Calu3 (cell line): ENCODE results near the gene RPL4. TPM values are rescaled to one million over a fixed set of nuclear protein-coding genes. Genes with fewer than 3 reads are reported as not detected.

ENCODE experiments used
- BruUV-seq: library from RNA; stranded (reverse); fragments of 400-500 nt; replicated peaks from 2 replicates; lab custom pipeline; 2021; lab: Mats Ljungman, UMichigan
- CTCF ChIA-PET: fragments of 300-600 bp; sonication (Branson Sonifier 250); formaldehyde crosslinking; loops from one replicate; lab custom pipeline; 2022; ENCODE audit warnings: antibody characterized with exemption; lab: Charles Lee
- DNase-seq: peaks from one replicate; pipeline ENCODE4 v3.0.0; 2022
- H3K27ac Mint-ChIP-seq: one replicate; pipeline ENCODE4 v1.8.0; 2022; ENCODE audit warnings: mixed read lengths; ENCODE audit not compliant: unreplicated experiment
- H3K27me3 Mint-ChIP-seq: one replicate; pipeline ENCODE4 v1.8.0; 2022; ENCODE audit warnings: mixed read lengths; ENCODE audit not compliant: unreplicated experiment
- H3K36me3 Mint-ChIP-seq: one replicate; pipeline ENCODE4 v1.8.0; 2022; ENCODE audit warnings: mild to moderate bottlenecking, moderate library complexity, mixed read lengths; ENCODE audit not compliant: insufficient read depth, unreplicated experiment
- H3K4me1 Mint-ChIP-seq: one replicate; pipeline ENCODE4 v1.8.0; 2022; ENCODE audit warnings: mild to moderate bottlenecking, low read depth, mixed read lengths; ENCODE audit not compliant: unreplicated experiment
- H3K4me3 Mint-ChIP-seq: one replicate; pipeline ENCODE4 v1.8.0; 2022; ENCODE audit warnings: mild to moderate bottlenecking, low read depth, moderate library complexity, mixed read lengths; ENCODE audit not compliant: unreplicated experiment
- H3K9me3 Mint-ChIP-seq: one replicate; pipeline ENCODE4 v1.8.0; 2022; ENCODE audit warnings: low read depth, mixed read lengths; ENCODE audit not compliant: unreplicated experiment
- intact Hi-C: fragments of 100-400 bp; cut with micrococcal nuclease; formaldehyde crosslinking; loops from one replicate; pipeline ENCODE4 v1.10.0; 2022; ENCODE audit not compliant: unreplicated experiment
- total RNA-seq: library from RNA; stranded (reverse); gene quantifications from 2 replicates; pipeline ENCODE4 v1.2.3, GENCODE V29; 2022
- TF ChIP-seq, protein P1 (sequence below): fragments of 200-600 bp; IDR thresholded peaks from one replicate; pipeline ENCODE4 v1.8.0; 2022; ENCODE audit warnings: antibody characterized with exemption; ENCODE audit not compliant: unreplicated experiment

The RPL4 gene
- total RNA-seq, 1 experiment from 2014 or later = 2,676 TPM

DNA sequence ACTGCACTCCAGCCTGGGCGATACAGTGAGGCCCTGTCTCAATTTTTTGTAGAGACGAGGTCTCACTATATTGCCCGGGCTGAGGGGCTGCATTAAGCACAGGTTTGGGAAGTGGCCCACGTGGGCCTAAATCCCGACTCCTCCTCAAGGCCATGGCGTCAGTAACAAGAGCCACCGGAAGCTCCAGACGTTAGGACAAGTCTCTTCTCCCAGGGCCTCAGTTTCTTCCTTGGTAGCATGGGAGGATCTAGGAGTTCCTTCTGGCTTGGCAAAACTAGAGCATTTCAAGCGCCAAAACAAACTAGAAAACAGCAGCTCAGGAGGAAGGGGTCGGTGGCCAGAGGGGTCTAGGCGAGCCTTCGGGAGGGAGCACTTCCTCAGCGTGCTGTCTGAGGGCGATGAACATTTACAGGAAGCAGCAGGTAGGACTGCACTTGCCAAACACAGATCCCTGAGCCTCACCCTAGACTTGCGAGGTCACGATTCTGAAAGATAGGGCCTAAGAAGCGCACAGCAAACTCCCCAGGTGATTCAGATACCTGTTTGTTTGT, 7.6 kb downstream of the RPL4 start:
- intact Hi-C loops = no loop called here
- H3K27me3 Mint-ChIP-seq = no peaks in the 10 kb centered on the region
- TF ChIP-seq, protein P1, sequence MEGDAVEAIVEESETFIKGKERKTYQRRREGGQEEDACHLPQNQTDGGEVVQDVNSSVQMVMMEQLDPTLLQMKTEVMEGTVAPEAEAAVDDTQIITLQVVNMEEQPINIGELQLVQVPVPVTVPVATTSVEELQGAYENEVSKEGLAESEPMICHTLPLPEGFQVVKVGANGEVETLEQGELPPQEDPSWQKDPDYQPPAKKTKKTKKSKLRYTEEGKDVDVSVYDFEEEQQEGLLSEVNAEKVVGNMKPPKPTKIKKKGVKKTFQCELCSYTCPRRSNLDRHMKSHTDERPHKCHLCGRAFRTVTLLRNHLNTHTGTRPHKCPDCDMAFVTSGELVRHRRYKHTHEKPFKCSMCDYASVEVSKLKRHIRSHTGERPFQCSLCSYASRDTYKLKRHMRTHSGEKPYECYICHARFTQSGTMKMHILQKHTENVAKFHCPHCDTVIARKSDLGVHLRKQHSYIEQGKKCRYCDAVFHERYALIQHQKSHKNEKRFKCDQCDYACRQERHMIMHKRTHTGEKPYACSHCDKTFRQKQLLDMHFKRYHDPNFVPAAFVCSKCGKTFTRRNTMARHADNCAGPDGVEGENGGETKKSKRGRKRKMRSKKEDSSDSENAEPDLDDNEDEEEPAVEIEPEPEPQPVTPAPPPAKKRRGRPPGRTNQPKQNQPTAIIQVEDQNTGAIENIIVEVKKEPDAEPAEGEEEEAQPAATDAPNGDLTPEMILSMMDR = no peak
- H3K4me3 Mint-ChIP-seq = peak overlapping the region; percentile 91
- H3K9me3 Mint-ChIP-seq = no peaks in the 10 kb centered on the region
- CTCF ChIA-PET = interaction anchor here (0.5 to 2.5 kb wide), 8 partner anchors 9 to 202 kb away, joined by 3 to 21 read pairs (median 4); partner anchors contain the start of gene MAP2K1
- no peak for DNase-seq
- BruUV-seq = no TSS peak
- peaks cover 34% of the 10 kb centered on the region for H3K4me1 Mint-ChIP-seq
- peaks cover 83% of the 10 kb centered on the region for H3K36me3 Mint-ChIP-seq
- H3K27ac Mint-ChIP-seq = peak overlapping the region; percentile 93

DNA sequence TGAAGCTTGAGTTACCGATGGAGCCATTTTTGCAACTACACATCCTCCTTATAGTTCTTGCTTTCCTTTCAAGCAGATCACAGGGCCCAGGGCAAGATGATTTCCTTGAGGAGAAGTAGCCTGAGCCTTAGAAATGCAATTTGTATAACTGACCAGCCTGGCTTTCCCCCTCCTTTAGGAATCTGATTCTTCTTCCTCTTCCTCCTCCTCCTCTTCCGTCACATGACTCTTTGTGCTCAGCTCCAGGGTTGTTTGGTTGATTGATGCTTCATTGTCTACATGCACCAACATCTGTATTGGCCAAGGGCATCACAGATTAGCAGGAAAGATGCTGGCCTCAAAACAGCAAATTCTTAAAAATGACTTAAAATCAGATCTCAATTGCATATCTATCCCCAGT, 10.4 kb downstream of the RPL4 start:
- Mint-ChIP-seq H3K4me3 (no peak overlapping the region), H3K27ac (peak overlapping the region; percentile 0), H3K27me3 (no peaks in the 10 kb centered on the region), H3K36me3 (peaks cover 65% of the 10 kb centered on the region), H3K9me3 (no peaks in the 10 kb centered on the region), H3K4me1 (peaks cover 32% of the 10 kb centered on the region)
- no TSS peak for BruUV-seq
- TF ChIP-seq, protein P1 = no peak
- intact Hi-C loops = no loop called here
- CTCF ChIA-PET = no interaction called here
- DNase-seq = no peak

DNA sequence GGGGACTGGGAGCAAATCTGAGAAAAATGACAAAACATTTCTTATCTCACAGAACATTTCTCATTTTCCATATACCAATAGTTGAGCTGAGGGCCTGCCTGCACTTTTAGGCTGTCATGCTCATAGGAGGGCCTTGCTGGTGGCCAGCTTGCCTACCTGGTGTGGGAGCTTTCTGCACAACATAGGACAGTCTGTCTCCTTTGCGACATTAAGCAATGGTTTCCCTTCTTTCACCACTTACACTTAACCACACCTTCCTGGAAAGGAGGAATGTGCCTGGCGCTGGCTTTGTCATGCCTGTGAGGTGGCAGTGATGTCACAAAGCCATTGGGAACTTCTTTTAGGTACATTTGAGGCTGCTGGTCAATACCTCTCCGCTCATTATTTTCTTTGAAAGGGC, 12.8 kb downstream of the RPL4 start:
- no peak overlapping the region for H3K4me3 Mint-ChIP-seq
- intact Hi-C loops = no loop called here
- CTCF ChIA-PET = interaction anchor here (0.6 to 0.7 kb wide), 3 partner anchors 43 to 507 kb away, joined by 3 to 4 read pairs (median 3); partner anchors contain the start of gene MAP2K1
- no peak overlapping the region for H3K27ac Mint-ChIP-seq
- H3K9me3 Mint-ChIP-seq = no peaks in the 10 kb centered on the region
- BruUV-seq = no TSS peak
- DNase-seq = no peak
- no peaks in the 10 kb centered on the region for H3K27me3 Mint-ChIP-seq
- H3K36me3 Mint-ChIP-seq = peaks cover 52% of the 10 kb centered on the region
- TF ChIP-seq, protein P1 = no peak
- H3K4me1 Mint-ChIP-seq = peaks cover 16% of the 10 kb centered on the region

DNA sequence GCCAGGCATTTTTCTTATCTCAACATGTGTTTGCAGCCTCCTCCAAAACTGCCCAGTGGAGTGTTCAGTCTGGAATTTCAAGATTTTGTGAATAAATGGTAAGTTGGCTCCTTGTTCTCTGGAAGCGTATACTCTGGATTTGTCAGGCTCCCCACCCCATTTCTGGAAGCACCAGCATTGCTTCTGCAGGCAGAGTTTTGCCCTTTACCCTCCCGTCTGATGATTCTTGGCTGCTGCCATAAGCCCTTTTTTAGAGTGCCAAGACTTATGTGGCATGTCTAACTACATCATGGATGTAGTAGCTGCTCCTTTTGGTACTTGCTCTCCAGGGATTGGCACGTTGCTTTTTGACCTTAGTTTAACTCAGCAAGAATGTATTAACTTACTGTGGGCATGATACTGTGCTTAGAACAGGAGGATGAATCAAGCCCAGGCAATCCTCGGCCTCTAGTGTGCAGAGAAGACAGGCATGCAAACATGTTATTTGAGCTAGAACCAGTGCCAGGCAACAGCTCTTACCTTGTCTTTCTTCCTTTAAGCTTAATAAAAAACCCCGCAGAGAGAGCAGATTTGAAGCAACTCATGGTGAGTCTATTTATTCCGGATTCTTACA, 15.4 kb downstream of the RPL4 start:
- CTCF ChIA-PET = no interaction called here
- no peak for DNase-seq
- TF ChIP-seq, protein P1 = no peak
- no TSS peak for BruUV-seq
- peaks cover 38% of the 10 kb centered on the region for H3K36me3 Mint-ChIP-seq
- H3K4me1 Mint-ChIP-seq = peaks cover 4% of the 10 kb centered on the region
- H3K27ac Mint-ChIP-seq = no peak overlapping the region
- H3K9me3 Mint-ChIP-seq = no peaks in the 10 kb centered on the region
- intact Hi-C loops = no loop called here
- no peaks in the 10 kb centered on the region for H3K27me3 Mint-ChIP-seq
- no peak overlapping the region for H3K4me3 Mint-ChIP-seq
